ENCODE data around the gene HOXA7.

Gene HOXA7

DNA sequence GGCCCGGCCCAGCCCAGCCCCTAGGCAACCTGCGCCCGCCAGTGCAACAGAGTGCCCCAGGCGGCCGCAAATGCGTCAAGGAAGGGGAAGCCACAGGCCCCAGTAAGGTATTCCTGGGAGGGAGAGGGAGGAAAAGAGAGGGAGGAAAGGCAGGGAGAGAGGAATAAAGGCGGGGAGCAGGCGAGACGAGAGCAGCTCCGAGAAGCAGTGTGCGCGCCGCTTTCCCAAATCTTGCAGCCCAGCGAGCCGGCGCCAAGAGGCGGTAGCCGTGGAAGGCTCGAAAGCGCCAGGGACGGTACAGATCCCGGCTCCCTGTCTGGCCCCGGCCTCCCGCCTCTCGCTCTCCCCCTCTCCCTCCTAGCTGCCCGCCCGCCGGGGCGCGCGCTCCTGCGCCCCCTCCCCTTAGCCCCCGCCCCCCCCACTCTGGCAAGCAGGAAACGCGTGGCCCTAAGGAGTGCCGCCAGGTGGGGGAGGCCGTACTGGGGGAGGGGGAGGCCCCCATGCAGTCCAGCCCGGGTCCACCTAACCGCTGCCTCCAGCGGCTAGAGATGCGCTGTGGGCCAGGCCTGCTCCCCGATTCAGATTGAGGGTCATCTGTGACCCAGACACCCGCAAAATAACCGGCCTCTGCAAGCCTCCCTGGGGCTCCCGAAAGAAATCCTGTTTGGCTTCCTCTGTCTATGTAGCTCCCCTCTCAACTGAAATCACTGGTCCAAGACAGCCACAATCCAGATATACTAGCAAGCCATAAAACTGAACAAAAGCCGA is 13.4 kb upstream of the HOXA7 start:
- DNase-seq: no peak

DNA sequence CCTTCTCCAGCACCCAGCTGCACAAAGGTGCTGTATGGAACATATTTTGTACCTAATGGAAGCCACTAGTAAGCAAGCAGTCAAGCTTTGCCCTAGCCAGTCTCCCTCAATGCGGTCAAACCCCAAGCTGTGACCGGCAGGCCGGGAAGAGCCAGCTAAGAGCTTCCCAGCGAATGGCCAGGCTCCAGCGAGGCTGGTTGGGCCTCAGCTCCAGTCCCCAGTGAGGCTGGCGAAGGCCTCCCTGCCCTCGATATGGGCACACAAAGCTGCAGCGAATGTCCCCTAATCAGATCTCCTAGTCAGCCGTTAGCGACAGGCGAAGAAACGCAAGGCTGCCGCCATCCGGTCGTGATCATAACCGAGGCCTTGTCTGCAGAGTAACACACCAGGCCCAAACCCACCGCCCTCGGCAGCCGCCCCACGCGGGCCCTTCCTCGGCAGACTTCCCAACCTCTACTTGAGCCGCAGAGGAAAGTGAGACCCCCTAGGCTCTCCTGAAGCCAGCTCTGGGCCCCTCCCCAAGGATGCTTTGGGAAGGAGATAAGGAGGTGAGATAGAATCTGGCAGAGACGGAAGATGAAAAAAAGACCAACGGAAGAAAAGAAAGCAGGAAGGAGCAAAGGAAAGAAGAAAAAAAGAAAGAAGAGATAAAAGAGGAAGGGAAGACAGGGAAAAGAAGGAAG is 11.9 kb upstream of the HOXA7 start:
- no peak for DNase-seq

GRCh38 chr7:27167916-27168264 is 11.4 kb upstream of the HOXA7 start:
- DNase-seq: no peak

GRCh38 chr7:27166531-27167505 is 10.3 kb upstream of the HOXA7 start:
- DNase-seq: no peak

DNA sequence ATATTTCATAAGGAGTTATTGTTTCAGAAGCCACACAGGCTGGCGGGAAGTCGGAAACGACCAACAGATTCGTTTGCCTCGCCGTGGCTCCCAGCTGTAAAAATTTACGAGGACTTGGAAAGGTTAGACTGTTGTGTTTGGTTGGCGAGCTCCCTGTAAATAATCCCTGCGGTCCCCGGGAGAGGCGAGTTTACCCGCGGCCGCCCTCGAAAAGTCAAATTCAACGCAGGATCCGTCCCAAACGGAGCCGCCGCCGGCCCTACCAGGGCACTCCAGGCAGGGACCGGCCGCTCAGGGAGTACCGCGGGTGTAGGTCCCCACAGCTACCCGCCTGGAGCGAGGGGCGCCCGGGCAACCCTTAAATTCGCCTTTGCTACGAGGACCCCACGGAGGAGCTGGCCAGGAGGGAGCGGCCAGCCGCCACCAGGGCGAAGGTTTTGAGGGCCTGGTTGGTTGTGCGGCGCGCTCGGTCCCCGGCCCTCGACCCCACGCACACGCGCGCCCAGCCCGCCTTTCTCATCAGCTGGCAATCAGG is 9.6 kb upstream of the HOXA7 start:
- DNase-seq: no peak

DNA sequence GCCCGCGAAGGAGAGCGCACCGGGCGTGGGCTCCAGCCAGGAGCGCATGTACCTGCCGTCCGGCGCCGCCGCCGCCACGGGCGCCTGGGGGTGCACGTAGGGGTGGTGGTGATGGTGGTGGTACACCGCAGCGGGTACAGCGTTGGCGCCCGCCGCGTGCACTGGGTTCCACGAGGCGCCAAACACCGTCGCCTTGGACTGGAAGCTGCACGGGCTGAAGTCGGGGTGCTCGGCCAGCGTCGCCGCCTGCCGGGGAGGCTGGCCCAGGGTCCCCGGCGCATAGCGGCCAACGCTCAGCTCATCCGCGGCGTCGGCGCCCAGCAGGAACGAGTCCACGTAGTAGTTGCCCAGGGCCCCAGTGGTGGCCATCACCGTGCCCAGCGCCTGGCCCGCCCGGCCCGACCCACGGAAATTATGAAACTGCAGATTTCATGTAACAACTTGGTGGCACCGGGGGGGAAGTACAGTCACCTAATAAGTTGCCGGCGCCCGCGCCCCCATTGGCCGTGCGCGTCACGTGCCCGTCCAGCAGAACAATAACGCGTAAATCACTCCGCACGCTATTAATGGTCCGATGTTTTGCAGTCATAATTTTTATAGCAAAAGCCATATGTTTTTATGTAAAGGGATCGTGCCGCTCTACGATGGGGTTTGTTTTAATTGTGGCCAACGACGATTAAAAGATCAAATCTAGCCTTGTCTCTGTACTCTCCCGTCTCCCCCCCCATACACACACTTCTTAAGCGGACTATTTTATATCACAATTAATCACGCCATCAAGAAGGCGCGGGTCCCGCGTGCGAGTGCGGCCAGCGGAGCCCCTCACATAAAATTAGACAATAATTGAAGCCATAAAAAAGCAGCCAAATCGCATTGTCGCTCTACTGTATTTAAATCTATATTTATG is 8.9 kb upstream of the HOXA7 start, which contains the start of gene HOXA9:
HOXA9 (minus strand) TSS at position 449 of the 907 bp plus-strand sequence; CDS start at position 369, 80 bp downstream.
- DNase-seq: no peak

GRCh38 chr7:27164367-27165088 is 8.1 kb upstream of the HOXA7 start:
- DNase-seq: no peak

GRCh38 chr7:27164045-27164366 is 7.5 kb upstream of the HOXA7 start:
- no peak for DNase-seq

DNA sequence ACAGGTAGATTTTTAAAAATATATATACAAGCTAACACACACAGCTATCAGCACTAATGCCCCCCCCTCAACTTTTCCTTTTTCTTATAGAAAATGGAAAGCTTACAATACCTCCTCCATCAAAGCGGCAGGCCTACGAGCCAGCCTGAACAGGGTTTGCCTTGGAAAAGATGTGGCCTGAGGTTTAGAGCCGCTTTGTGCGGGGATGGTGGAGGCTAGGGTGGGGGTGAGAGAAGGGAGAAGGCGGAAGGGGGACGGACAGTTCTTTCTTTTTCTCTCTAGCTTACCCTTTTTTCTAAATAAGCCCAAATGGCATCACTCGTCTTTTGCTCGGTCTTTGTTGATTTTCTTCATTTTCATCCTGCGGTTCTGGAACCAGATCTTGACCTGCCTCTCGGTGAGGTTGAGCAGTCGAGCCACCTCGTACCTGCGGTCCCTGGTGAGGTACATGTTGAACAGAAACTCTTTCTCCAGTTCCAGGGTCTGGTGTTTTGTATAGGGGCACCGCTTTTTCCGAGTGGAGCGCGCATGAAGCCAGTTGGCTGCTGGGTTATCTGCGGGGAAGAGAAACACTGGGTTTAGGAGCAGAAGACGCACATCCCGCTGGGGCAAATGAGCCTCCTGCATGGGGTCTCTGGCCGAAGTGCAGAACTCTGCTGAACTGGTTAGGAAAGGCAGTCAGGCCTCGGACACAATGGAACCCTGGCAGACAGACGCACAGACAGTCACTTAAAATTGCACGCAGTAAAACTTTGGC is 7.0 kb upstream of the HOXA7 start:
- DNase-seq: no peak

DNA sequence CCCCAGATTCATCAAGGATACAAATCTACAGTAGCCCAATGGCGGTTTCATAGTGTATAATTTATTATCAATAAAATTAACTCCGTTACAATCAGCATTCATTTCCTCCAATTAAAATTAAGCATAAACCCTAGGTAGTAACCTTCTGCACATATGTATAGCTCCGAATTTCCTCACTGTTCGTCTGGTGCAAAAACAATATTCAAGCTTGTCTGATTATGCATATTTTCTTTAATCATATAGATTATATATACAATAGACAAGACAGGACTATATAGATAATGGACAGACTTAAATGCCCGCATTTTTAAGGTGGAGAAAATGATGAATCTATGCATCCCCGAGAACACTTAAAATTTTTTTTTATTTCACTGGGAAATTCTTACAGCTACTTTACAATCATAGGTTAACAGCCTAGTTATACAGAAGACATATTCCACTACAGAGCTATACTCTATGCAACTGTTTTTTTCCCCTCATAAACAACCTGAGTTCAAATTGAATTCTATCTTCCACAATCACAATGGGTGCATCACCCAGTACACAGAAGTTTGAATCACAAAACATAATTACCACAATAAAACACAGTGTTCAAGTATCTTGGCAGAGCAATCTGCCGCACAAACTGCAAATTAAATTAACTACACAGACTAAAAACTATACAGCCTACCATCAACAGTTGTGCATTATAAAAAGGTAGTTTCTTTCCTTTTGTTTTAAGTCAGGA is 6.2 kb upstream of the HOXA7 start:
- DNase-seq: no peak

DNA sequence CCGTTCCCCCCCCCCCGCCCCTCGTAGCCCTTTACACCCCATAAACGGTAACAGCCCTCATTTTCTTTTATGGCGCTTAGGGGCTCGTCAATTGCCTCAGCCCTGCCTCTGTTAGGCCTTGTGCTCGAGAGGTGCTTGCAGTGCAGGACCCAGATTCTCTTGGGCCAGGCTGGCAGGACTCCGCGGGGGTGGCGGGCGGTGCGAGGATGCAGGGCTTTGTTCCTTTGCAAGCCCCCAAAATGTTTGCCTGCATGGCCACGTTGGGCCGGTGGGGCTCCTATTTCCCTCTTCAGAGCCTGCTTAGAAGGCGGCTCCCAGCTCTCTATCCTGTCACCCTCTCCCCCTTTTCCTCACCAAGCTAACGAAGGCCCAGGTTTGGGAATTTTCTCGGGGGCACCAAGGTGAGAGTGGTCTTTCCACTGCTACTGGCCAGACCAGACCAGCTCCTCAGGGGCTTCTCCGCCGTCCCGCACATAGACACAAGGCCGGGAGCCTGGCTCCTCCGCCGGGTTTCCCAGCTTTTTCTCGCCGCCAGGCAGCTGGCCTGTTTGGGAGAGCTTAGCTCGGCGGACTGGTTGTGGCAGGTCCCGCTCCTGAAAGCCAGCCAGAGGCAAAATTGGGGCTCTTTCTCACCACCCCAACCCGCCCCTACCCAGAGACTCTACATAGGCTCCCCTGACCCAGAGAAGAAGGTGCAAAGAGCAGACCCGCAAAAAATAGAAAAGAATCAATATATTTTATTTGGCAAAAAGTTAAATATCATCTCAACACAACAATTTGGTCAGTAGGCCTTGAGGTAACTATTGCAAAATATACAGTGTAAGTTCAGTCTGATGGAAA is 5.5 kb upstream of the HOXA7 start:
- no peak for DNase-seq

GRCh38 chr7:27161214-27161720 is 4.8 kb upstream of the HOXA7 start:
- DNase-seq: no peak

- DNase-seq: peak; percentile 73
These were observed 4.2 kb upstream of the HOXA7 start for GRCh38 chr7:27160546-27161213.

GRCh38 chr7:27160145-27160545 is 3.7 kb upstream of the HOXA7 start:
- no peak for DNase-seq

DNA sequence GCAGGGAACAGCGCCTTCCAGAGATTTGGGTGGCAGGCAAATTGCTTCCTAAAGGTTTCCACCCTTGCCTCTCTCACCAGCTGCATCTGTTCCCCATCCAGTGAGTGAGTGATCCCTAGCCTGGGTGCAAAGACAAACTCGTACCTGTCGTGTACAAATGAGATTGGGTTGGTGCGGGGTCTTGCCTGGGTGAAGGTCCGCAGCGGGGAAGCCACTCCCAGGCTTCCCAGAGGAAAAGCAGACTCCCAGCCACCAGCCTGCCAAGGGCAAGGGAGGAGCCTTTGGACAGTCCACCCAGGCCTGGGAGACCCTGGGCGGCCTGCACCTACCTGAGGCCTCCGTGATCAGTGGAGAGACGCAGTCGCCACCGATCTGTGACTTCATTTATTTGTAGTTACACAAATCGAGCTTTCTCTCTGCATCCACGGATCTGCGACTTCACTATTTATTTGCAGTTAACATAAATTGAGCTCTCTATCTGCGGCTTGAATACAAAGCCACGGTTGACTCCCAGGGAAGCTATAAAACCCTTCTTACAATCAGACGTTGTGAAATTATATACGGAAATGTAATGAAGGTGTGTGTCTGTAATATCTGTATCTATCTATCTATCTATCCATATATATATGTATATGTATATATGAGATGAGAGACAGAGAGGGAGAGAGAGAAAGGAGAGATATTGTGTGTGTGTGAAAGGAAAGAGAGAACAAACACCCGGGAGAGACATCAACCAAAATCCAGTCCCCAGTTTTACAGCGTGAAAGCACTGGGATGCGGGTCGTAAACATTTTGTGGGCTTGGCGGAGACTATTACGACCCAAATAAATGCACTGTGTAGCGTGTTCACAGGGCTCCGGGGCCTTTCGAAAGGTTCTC is 3.0 kb upstream of the HOXA7 start:
- DNase-seq: no peak

GRCh38 chr7:27158436-27159265 is 2.2 kb upstream of the HOXA7 start:
- no peak for DNase-seq

All from midbrain (tissue), 1 donor.